ENCODE results near the gene TSPAN15.

DNA sequence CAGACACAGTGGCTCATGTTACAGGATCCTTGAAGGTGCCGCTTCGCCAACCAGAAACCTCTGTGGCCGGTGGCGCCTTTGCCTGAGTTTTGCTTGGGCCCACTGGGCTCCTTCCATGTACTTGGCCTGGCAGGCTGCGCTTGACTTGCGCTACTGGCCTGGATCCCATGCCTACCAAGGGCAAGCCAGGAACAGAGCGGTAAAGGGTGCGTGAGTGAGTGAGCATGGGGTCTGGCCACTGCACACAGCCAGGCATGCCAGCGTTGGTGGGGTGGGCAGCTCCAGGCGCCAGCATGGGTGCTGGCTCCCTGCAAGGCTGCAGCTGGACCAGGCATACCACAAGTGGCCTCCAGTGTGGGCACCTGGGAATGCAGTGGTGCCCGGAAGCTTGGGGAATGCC, 16.3 kb upstream of the TSPAN15 start:
- no peak for TF ChIP-seq ZNF510 (tag by site-specific recombination; IDR thresholded peaks at IDR 0.05; ENCODE audit: insufficient replicate concordance)
- TF ChIP-seq ZNF621 (tag by site-specific recombination; IDR thresholded peaks at IDR 0.05), result no peak
- TF ChIP-seq ZNF830 (tag by site-specific recombination; IDR thresholded peaks at IDR 0.05; ENCODE audit: low read depth), result no peak
- TF ChIP-seq, protein P1, sequence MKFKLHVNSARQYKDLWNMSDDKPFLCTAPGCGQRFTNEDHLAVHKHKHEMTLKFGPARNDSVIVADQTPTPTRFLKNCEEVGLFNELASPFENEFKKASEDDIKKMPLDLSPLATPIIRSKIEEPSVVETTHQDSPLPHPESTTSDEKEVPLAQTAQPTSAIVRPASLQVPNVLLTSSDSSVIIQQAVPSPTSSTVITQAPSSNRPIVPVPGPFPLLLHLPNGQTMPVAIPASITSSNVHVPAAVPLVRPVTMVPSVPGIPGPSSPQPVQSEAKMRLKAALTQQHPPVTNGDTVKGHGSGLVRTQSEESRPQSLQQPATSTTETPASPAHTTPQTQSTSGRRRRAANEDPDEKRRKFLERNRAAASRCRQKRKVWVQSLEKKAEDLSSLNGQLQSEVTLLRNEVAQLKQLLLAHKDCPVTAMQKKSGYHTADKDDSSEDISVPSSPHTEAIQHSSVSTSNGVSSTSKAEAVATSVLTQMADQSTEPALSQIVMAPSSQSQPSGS (tag by site-specific recombination; IDR thresholded peaks at IDR 0.05; ENCODE audit: low read depth), result no peak
- TF ChIP-seq, protein P2, sequence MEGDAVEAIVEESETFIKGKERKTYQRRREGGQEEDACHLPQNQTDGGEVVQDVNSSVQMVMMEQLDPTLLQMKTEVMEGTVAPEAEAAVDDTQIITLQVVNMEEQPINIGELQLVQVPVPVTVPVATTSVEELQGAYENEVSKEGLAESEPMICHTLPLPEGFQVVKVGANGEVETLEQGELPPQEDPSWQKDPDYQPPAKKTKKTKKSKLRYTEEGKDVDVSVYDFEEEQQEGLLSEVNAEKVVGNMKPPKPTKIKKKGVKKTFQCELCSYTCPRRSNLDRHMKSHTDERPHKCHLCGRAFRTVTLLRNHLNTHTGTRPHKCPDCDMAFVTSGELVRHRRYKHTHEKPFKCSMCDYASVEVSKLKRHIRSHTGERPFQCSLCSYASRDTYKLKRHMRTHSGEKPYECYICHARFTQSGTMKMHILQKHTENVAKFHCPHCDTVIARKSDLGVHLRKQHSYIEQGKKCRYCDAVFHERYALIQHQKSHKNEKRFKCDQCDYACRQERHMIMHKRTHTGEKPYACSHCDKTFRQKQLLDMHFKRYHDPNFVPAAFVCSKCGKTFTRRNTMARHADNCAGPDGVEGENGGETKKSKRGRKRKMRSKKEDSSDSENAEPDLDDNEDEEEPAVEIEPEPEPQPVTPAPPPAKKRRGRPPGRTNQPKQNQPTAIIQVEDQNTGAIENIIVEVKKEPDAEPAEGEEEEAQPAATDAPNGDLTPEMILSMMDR (tag by site-specific recombination; IDR thresholded peaks at IDR 0.05), result no peak
- TF ChIP-seq GLI2 (tag by site-specific recombination; IDR thresholded peaks at IDR 0.05; ENCODE audit: borderline replicate concordance, low read depth), result no peak
